Lower leg skin (tissue), 4 donors: ENCODE results near the gene MFSD11. TPM values are rescaled to one million over a fixed set of nuclear protein-coding genes. Genes with fewer than 3 reads are reported as not detected.
A peak's percentile ranks its signal among the peaks of the same experiment; 100 is the strongest.
"Not testable (repeated sequence)": the region's sequence is repeated elsewhere in the genome, so short reads cannot be mapped to it uniquely, and the experiment has no call there.

Source experiments
- DNase-seq, 2 donors: peaks; one replicate each; pipeline ENCODE4 v3.0.0-alpha.2; 2019; ENCODE audit warnings: low spot score in 2 of 2
- H3K4me3 ChIP-seq: fragments of 200-600 bp; sonication (generic); 2 replicates; pipeline ENCODE4 v1.5.1; 2017; ENCODE audit warnings: mild to moderate bottlenecking, low read depth; ENCODE audit not compliant: poor library complexity, severe bottlenecking
- POLR2A ChIP-seq, 2 donors: fragments of 450-650 bp; IDR thresholded peaks; one replicate each; pipeline ENCODE4 v1.6.1; 2016 to 2017; ENCODE audit warnings: antibody characterized with exemption in 2 of 2, mild to moderate bottlenecking in 1 of 2, moderate library complexity in 1 of 2
- WGBS, 2 donors: methylation state at CpG; one replicate each; pipeline ENCODE4 v1.1.5; 2018; 5-methylcytosine and 5-hydroxymethylcytosine counted together
- intact Hi-C: fragments of 100-400 bp; cut with DNase I; formaldehyde crosslinking; loops from one replicate; pipeline ENCODE4 v1.15.0; 2023; ENCODE audit warnings: low total_unique reads
- total RNA-seq, 4 donors: library from RNA; depleted of rRNA; stranded (reverse); fragments of >200 nt; gene quantifications; one replicate each; pipeline ENCODE4 v1.1.0, GENCODE V29; 2016
- TF ChIP-seq, protein P1 (sequence below), 3 donors: fragments of 450-650 bp; IDR thresholded peaks; one replicate each; pipeline ENCODE4 v1.5.1; 2016; ENCODE audit warnings: antibody characterized with exemption in 3 of 3, mild to moderate bottlenecking in 3 of 3, moderate library complexity in 2 of 3

MFSD11 gene
- total RNA-seq, 4 donors from 2014 or later: 33.4 to 38.4 (median 33.8) TPM

DNA sequence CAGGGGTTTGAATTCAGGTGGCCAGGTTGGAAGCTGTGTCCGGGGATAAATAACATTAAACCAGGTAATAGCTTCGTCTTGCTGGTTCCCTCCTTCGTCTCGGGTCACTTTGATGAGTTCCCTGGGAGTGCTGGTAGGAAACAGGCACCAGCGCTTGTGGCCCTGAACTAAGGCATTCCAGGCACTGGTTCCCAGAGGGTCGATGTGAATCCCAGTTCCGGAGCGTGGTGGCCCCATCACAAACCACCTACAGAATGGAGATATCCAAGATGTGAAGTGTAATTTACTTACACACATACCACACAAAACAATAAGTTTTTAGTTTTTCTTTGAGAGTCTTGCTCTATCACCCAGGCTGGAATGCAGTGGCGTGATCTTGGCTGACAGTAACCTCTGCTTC, 14.1 kb upstream of the MFSD11 start:
- WGBS, 2 donors: 94 to 97% methylated on average over 9 of the region's 9 CpGs
- TF ChIP-seq POLR2A (IDR thresholded peaks at IDR 0.05): no peak
- TF ChIP-seq, protein P1, sequence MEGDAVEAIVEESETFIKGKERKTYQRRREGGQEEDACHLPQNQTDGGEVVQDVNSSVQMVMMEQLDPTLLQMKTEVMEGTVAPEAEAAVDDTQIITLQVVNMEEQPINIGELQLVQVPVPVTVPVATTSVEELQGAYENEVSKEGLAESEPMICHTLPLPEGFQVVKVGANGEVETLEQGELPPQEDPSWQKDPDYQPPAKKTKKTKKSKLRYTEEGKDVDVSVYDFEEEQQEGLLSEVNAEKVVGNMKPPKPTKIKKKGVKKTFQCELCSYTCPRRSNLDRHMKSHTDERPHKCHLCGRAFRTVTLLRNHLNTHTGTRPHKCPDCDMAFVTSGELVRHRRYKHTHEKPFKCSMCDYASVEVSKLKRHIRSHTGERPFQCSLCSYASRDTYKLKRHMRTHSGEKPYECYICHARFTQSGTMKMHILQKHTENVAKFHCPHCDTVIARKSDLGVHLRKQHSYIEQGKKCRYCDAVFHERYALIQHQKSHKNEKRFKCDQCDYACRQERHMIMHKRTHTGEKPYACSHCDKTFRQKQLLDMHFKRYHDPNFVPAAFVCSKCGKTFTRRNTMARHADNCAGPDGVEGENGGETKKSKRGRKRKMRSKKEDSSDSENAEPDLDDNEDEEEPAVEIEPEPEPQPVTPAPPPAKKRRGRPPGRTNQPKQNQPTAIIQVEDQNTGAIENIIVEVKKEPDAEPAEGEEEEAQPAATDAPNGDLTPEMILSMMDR (IDR thresholded peaks at IDR 0.05): no peak
- intact Hi-C loops: no loop called here
- no peak overlapping the region for H3K4me3 ChIP-seq
- DNase-seq: peak in 1 of 2 donors; percentile 75

DNA sequence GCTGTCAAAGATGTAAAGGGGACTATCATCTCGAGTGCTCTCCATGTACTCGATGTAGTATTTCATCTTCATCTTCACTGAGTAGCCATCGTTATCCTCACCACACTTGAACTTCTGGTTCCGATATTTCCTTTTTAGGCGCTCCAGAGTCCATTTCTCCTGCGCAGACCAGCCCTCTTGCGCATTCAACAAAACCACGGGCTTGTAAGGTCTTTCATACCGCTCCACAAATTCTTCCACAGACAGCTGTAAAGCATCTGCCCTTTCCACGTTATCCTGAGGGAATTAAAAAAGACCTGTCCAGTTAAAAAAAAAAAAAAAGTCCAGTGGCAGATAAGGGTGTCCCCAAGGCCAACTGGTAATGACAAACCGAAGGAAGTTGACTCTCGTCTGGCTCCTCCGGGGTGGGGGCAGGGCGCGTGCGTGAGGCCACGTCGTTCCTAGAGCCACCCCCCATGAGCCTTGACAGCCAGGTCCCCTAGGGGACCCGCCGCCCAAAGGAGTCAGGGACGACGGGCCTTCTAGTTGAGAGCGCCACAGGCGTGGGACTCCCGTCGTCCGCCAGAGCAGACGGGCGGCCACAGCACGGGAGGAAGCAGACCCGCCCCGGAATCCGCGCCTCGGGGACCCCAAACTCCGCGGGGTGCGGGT, 12.2 kb upstream of the MFSD11 start:
- TF ChIP-seq POLR2A (IDR thresholded peaks at IDR 0.05): no peak
- TF ChIP-seq, protein P1 (IDR thresholded peaks at IDR 0.05): no peak
- intact Hi-C loops: no loop called here
- H3K4me3 ChIP-seq: peak overlapping the region; percentile 95
- 4 to 5% methylated on average over 22 to 38 of the region's 38 CpGs for WGBS, 2 donors
- peak; percentile 73 to 96 for DNase-seq

GRCh38 chr17:76726231-76726775, 11.6 kb upstream of the MFSD11 start, which contains the start of gene JMJD6:
Gene JMJD6 (minus strand): TSS chr17:76726606. CDS start chr17:76726475, 131 bp downstream.
- peak in 1 of 2 donors; percentile 62 for TF ChIP-seq POLR2A (IDR thresholded peaks at IDR 0.05)
- TF ChIP-seq, protein P1 (IDR thresholded peaks at IDR 0.05): no peak
- DNase-seq: peak; percentile 97 to 99
- intact Hi-C loops: no loop called here
- peak within 1 kb of the TSS; percentile 97 for H3K4me3 ChIP-seq
- 0% methylated on average over 22 to 44 of the region's 60 CpGs for WGBS, 2 donors

- DNase-seq: peak; percentile 86 to 97
- intact Hi-C loops: no loop called here
- peak in 1 of 2 donors; percentile 78 for TF ChIP-seq POLR2A (IDR thresholded peaks at IDR 0.05)
- TF ChIP-seq, protein P1 (IDR thresholded peaks at IDR 0.05): peak in 1 of 3 donors; percentile 45
- peak within 1 kb of the TSS; percentile 97 for H3K4me3 ChIP-seq
- 2 to 5% methylated on average over 8 to 43 of the region's 71 CpGs for WGBS, 2 donors
Observed at GRCh38 chr17:76726776-76727718, 10.9 kb upstream of the MFSD11 start, which contains the start of gene METTL23. Gene METTL23 (plus strand): TSS chr17:76726839. CDS start chr17:76729711, 2,872 bp downstream.

DNA sequence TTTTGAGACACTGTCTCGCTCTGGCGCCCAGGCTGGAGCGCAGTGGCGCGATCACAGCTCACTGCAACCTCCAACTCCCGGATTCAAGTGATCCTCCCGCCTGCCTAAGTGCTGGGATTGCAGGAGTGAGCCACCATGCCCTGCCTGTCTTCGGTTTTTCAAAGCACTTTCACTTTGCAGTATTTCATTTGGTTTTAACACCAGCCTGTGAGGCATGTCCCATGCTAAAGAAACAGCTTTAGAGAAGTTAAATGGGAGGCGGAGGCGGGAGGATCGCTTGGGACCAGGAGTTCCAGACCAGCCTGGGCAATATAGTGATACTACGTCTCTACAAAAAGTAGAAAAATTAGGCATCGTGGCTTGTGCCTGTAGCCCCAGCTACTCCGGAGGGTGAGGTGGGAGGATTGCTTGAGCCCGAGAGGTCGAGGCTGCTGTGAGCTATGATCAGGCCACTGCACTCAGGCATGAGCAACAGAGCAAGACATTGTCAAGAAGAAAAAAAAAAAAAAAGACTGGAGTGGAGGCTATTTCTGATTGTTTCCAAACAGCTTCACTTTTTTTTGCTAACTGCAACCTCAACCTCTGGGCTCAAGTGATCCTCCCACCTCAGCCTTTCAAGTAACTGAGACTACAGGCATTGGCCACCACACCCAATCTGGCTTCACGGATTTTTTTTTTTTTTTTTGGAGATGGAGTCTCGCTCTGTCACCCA, 10.0 kb upstream of the MFSD11 start:
- no peak overlapping the region for H3K4me3 ChIP-seq
- 37 to 45% methylated on average over 18 of the region's 18 CpGs for whole genome bisulfite sequencing, 2 donors
- TF ChIP-seq, protein P1 (IDR thresholded peaks at IDR 0.05): no peak
- TF ChIP-seq POLR2A (IDR thresholded peaks at IDR 0.05): no peak
- intact Hi-C loops: no loop called here
- DNase-seq: peak in 1 of 2 donors; percentile 85

DNA sequence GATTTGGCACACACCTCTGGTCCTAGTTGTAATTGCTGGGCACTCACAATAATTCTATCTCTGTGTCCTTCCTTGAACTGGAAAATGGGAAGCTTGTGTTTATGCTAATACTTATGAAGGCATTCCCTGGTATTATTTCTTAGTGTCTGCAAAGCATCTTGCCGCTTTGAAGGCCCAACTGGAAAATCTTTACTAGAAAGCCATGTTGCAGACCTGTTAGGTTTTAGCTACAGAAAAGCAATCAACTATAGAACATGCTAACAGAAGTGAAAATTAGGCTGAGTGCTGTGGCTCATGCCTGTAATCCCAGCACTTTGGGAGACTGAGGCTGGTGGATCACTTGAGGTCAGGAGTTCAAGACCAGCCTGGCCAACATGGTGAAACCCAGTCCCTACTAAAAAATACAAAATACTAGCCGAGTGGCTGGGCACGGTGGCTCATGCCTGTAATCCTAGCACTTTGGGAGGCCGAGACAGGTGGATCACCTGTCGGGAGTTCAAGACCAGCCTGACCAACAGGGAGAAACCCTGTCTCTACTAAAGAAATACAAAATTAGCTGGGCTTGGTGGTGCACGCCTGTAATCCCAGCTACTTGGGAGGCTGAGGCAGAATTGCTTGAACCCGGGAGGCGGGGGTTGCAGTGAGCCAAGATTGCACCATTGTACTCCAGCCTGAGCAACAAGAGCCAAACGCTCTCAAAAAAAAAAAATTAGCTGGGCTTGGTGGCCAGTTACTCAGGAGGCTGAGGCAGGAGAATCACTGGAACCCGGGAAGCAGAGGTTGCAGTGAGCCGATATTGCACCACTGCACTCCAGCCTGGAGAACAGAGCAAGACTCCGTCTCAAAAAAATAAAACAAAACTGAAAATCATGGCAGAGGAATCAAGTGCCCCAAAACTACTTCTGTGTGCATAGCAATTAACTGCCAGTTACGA, 5.9 kb upstream of the MFSD11 start:
- intact Hi-C loops, DNase-seq, H3K4me3 ChIP-seq: not testable (repeated sequence)
- 84 to 90% methylated on average over 13 of the region's 13 CpGs for WGBS, 2 donors
